Activated CD8-positive, alpha-beta memory T cell treated with anti-CD3 and anti-CD28 coated beads for 4 hours (primary cell): Measurements from ENCODE around the gene METTL1.
"Not testable (repeated sequence)": the region's sequence is repeated elsewhere in the genome, so short reads cannot be mapped to it uniquely, and the experiment has no call there.

Experiments used
- DNase-seq, 2 donors: peaks; one replicate each; pipeline ENCODE4 v3.0.0-alpha.2; 2020; ENCODE audit warnings: low read depth in 2 of 2

METTL1 gene

DNA sequence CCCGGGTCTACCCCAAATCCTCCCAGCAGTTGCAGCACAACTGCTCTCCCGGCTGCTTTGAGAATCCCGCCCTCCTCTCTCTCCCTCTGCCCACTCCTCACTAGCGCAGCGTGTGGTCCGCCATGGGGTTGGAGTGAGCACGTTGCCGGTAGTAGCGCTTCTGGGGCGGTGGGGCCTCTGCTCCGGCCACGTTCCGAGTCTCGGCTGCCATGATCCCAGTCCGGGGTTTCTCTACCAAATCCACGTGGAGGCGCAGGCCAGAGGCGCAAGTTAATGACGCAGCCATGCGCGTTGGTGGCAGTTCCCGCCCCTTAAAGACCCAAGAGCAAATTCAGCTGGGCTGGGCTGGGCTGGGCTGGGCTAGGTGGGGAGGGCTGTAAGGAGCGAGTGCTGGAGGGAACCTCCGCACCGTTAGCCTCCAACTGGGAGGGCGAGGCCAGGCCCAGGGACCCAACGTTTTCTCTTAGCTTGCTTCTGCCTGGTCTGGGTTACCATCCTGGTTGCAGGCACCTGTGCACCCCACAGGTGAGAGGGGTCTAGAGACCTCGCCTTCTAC is at the start of gene METTL1:
Gene METTL1 (minus strand): TSS at position 233 of the 556 bp plus-strand sequence. CDS start 22 bp downstream, at position 211.
- peak; percentile 85 to 90 for DNase-seq

GRCh38 chr12:57821015-57821414 is 49.1 kb upstream of the METTL1 start:
- not testable (repeated sequence) for DNase-seq

DNA sequence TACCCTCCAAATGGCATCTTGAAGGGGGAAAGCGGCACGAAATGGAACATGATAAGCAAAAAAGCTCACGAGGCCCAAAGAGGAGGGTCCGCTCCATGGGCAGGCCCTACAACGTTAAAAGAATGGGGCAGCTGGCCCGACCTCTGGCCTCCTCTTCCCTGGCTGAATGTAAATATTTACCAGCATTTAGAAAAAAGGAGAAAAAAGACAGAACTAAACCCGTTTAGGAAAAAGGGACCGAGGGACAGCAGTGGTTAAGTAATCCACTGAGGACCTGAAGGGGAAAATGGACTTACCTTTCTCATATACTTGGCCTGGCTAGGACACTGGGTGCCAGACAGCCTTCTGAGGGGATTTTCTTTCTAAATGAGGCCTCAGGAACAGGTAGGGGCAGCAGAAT is 48.2 kb upstream of the METTL1 start:
- not testable (repeated sequence) for DNase-seq

- not testable (repeated sequence) for DNase-seq
These were observed 46.1 kb upstream of the METTL1 start for GRCh38 chr12:57817990-57818331.

DNA sequence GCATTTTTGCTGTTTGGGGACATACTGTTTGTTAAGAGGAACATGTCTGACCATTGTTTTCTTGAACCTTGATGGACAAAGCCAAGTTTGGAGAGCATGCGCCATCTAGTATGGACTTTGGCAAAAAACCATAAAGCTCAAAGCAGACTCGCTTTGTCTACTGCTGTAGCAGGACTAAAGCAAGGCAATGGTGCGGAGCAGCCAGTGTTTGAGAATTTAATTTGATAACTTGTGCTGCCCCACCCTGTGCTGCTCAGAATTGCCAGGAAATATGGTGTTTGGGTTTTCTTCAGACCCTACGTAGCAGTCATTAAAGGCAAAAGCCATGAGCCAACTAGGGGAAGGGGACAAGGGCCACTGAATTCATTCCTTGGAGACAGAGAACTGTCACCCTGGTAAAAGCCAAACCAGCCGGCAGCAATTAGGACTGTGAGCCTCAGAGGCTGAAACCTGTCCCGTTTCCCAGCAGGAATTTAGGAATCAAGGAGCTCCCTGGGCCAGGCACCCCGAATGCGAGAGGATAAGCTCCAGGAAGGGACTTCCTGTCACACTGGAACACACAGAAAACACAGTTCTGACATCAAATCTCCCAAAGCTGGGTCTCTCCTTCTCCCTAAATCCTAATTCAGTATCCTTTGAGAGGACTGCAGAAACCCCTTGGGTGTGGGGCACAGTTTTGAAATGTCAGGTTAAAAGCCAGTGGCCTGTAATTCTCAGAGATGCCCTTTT is 45.5 kb upstream of the METTL1 start:
- no peak for DNase-seq

GRCh38 chr12:57816855-57817151 is 44.9 kb upstream of the METTL1 start:
- DNase-seq: no peak

DNA sequence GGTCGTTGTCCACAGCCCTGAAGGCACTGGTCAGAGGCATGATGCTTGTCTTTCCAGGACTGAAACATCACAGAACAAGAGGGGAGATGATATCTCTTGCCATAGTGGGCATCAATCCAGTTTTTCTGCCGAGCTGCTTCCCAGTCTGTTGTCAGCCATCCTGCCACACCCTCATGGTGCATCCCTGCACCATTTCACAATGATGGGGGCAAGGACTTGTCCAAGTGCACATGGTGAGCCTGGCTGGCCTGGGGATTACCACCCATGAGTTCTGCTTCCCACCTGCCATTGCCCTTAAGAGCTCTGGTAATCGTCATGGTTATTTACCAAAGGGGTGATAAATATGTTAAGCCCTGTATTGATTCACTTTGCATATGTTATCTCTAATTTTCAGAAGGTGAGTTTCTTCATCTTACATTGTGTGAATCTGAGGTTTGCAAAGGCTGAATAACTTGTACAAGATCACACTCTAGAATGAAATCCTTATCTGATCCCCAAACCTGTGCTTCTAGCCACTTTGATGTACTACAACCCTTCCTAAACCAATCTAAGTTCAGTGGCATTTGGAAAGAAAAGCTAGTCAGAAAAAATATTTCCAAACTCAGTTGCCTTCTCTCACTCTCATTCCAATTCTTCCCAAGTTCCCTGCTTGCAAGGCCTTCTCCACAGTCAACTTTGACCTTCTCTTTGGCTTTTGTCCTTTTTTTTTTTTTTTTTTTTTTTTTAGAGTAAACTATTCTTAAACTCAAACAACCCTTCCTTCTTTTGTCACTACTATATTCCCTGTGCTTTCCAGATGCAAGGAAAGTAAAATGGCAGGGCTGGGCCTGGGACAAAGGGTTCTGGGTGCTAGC is 44.3 kb upstream of the METTL1 start:
- no peak for DNase-seq

- no peak for DNase-seq
These were observed 43.5 kb upstream of the METTL1 start for GRCh38 chr12:57815177-57816000.

DNA sequence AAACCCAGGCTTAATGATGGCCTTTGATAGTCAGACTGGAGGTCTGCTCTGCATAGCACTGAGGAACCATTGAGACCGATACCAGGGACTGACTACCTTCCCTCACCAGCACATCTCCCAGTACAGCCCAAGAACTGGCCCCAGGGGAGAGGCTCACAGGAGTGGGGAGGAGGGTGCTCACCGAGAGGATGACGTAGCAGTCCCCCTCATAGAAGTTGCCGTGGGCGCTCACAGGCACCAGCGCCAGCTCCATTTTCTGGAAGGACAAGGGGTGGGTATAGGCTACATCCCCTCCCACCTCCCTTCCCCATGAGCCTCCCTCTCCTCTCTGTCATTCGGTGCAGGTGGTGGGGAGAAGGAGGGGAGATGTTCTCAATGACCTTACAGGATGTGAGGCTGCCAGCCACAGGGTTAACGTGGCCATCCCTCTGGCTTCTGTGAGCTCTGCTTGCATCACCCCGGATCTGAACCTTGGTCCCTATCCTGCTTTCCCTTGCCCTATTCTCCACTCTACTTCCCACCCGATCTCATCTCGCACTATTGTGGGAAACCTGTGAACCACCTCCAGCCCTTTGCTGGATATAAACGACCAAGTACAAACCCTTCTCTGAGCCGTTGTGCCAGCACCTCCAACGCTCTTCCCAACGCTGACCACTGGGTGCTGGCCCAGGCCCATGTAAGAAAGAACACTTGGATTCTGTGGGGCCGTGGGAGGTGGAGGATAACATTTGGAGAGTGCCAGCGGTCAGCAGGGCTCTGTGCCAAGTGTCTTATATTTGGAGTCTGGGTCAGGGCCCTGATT is 42.3 kb upstream of the METTL1 start:
- DNase-seq: no peak

- no peak for DNase-seq
These were observed 41.4 kb upstream of the METTL1 start for GRCh38 chr12:57813111-57813970.

DNA sequence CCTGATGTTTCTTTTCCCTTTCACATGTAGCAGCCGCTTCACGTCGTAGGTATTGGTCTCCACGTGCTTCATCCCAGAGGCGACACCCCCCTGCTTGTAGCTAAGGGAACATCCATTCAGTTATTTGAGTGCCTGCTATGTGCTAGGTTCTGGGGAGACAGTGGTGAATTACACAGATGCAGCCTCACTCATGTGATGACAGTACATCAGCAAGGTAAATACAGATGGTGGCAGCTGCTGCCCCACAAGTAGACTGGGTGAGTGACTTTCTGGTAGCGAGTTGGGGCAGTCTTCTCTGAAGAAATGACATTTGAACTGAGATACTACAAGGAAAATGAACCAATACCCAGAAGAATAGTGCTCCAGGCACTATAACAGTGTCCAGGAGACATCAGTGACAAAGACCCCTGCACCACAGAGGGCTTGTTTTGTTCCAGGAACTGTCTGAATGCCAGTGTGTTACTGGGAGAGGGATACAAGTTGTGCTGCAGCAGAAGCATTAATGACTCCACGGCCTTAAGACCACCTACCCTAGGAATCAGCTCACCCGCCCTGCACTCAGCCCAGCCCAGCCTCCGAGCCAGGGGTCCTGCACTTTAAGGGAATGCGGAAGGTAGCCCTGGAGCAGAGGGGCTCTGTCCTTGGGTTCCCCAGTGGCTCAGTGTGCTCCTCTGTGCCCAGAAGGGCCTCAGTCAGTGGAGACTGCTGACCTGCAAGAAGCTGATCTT is 39.3 kb upstream of the METTL1 start:
- DNase-seq: no peak

DNA sequence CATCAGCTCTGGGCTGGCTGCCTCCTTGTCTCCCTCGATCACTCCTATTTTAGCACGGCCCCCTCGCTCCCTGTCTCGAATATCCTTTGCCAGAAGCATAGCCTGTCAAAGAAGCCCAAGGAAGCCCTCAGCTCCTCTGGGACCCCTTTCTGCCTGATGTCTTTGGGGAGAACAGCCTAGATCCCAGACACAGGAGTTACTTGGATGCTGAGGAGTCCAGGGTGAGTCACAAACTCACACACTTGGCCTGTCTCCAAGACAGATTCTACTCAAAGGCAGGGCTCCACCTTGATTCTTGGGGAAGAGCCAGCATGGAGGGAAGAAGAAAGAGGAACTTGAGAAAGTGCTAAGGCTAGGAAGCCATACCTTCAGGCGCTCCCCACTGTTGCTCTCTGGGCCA is 38.5 kb upstream of the METTL1 start:
- no peak for DNase-seq

- no peak for DNase-seq
These were observed 37.5 kb upstream of the METTL1 start for GRCh38 chr12:57809425-57809824.

DNA sequence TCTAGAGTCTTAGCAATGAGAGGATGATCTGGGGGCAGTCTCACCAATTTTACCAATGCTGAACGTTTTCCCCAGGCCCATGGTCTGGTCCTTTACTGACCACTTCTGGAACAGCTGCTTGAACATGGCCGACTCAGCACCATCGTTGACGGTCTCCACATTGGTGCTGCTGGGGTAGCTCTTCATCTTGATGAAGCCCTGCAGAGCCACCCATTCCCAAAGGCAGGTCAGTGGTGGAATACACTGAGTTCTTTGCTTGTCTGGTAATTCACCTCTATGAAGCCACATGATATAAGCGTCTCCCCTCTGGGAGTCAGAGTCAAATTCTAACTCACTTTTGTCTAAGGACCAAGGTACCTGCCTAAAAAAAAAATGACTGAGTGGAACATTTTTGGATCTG is 36.4 kb upstream of the METTL1 start:
- DNase-seq: no peak

- no peak for DNase-seq
These were observed 35.4 kb upstream of the METTL1 start for GRCh38 chr12:57807285-57807684.

DNA sequence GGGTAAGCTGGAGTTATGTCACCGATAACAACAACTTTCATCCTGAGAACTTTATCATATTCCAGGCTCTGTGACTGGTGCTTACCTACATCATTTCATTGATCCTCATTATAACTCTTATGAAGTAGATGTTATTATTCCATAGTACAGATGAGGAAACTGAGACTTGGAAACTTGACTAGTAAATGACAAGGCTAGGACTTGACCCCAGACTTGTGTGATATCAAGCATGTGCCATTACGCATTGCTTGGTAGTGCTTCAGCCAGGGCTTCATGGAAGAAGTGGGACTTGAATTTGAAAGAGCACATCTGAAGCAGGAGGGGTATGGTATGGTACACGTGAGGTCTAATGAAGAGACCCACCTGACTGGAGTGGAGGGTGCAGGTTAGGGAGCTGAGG is 34.8 kb upstream of the METTL1 start:
- DNase-seq: no peak

DNA sequence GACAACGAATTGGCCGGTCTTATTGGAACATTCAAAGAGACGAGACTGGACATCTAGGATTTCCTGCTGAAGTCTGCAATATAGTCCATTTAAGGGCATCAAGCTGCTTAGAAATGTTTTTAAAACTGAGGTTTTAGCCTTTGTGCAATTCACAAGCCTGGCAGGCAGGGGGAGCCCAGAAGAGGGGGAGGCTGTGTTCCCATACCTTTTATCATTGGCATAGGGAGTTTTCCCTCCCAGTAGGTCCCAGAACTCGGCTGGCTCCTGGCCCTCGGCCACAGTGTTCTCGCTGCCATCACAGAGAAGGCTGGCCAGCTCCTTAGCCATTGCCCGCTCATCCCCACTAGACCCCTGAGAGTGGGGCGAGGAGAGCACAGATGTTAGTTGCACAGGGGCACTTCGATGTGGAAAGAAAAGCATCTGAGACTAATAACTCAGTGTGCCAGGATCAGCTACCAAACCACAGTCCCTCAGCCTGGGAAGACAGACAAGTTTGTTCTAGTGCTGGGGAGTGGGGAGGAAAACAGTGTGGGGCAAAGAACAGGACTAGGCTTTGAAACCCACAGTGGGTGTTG is 31.5 kb upstream of the METTL1 start:
- DNase-seq: no peak

- DNase-seq: no peak
These were observed 30.7 kb upstream of the METTL1 start for GRCh38 chr12:57802607-57803006.

GRCh38 chr12:57800965-57801364 is 29.1 kb upstream of the METTL1 start:
- no peak for DNase-seq
